Glutamatergic neuron (in vitro differentiated cells): ENCODE measurements around the gene HERPUD1. TPM values are rescaled to one million over a fixed set of nuclear protein-coding genes. Genes with fewer than 3 reads are reported as not detected.

Experiments used
- DNase-seq: peaks from one replicate; pipeline ENCODE4 v3.0.0; 2022
- H3K27ac Mint-ChIP-seq: one replicate; pipeline ENCODE4 v1.8.0; 2020; ENCODE audit warnings: mild to moderate bottlenecking, mixed read lengths, inconsistent platforms; ENCODE audit not compliant: unreplicated experiment
- H3K27me3 Mint-ChIP-seq: one replicate; pipeline ENCODE4 v1.8.0; 2020; ENCODE audit warnings: mild to moderate bottlenecking, moderate library complexity, mixed read lengths, inconsistent platforms; ENCODE audit not compliant: unreplicated experiment
- H3K36me3 Mint-ChIP-seq: one replicate; pipeline ENCODE4 v1.8.0; 2020; ENCODE audit warnings: mild to moderate bottlenecking, mixed read lengths, inconsistent platforms; ENCODE audit not compliant: unreplicated experiment
- H3K4me1 Mint-ChIP-seq: one replicate; pipeline ENCODE4 v1.8.0; 2020; ENCODE audit warnings: mild to moderate bottlenecking, low read depth, mixed read lengths, inconsistent platforms; ENCODE audit not compliant: unreplicated experiment
- H3K4me3 Mint-ChIP-seq: one replicate; pipeline ENCODE4 v1.8.0; 2020; ENCODE audit warnings: mild to moderate bottlenecking, mixed read lengths, inconsistent platforms; ENCODE audit not compliant: unreplicated experiment
- H3K9me3 Mint-ChIP-seq: one replicate; pipeline ENCODE4 v1.8.0; 2020; ENCODE audit warnings: mild to moderate bottlenecking, moderate library complexity, mixed read lengths, inconsistent platforms; ENCODE audit not compliant: unreplicated experiment
- CTCF ChIP-seq: fragments of 200-600 bp; sonication (generic); IDR thresholded peaks from one replicate; pipeline ENCODE4 v1.5.0; 2021; ENCODE audit not compliant: partially characterized antibody, unreplicated experiment
- total RNA-seq: library from RNA; stranded (reverse); fragmentation: NEBNext Ultra II Directional; extraction: Animal tissue kit (Norgen Biotek cat#: 25700); gene quantifications from one replicate; pipeline ENCODE4 v1.2.1, GENCODE V29; 2021; ENCODE audit not compliant: unreplicated experiment

The HERPUD1 gene
- total RNA-seq, 1 donor from 2014 or later, result 160 TPM

GRCh38 chr16:56941856-56942331, 10.0 kb downstream of the HERPUD1 start:
- peaks cover 8% of the 10 kb centered on the region for H3K36me3 Mint-ChIP-seq
- H3K27ac Mint-ChIP-seq, result no peak overlapping the region
- no peak for TF ChIP-seq CTCF
- no peaks in the 10 kb centered on the region for H3K9me3 Mint-ChIP-seq
- H3K4me3 Mint-ChIP-seq, result no peak overlapping the region
- H3K4me1 Mint-ChIP-seq, result no peaks in the 10 kb centered on the region
- DNase-seq, result no peak
- H3K27me3 Mint-ChIP-seq, result peaks cover 1% of the 10 kb centered on the region

- no peak for TF ChIP-seq CTCF
- Mint-ChIP-seq H3K27me3 (no peaks in the 10 kb centered on the region), H3K4me3 (no peak overlapping the region), H3K9me3 (no peaks in the 10 kb centered on the region), H3K27ac (no peak overlapping the region), H3K36me3 (peaks cover 4% of the 10 kb centered on the region), H3K4me1 (no peaks in the 10 kb centered on the region)
- DNase-seq, result no peak
These were observed 11.9 kb downstream of the HERPUD1 start for GRCh38 chr16:56943761-56944375.

DNA sequence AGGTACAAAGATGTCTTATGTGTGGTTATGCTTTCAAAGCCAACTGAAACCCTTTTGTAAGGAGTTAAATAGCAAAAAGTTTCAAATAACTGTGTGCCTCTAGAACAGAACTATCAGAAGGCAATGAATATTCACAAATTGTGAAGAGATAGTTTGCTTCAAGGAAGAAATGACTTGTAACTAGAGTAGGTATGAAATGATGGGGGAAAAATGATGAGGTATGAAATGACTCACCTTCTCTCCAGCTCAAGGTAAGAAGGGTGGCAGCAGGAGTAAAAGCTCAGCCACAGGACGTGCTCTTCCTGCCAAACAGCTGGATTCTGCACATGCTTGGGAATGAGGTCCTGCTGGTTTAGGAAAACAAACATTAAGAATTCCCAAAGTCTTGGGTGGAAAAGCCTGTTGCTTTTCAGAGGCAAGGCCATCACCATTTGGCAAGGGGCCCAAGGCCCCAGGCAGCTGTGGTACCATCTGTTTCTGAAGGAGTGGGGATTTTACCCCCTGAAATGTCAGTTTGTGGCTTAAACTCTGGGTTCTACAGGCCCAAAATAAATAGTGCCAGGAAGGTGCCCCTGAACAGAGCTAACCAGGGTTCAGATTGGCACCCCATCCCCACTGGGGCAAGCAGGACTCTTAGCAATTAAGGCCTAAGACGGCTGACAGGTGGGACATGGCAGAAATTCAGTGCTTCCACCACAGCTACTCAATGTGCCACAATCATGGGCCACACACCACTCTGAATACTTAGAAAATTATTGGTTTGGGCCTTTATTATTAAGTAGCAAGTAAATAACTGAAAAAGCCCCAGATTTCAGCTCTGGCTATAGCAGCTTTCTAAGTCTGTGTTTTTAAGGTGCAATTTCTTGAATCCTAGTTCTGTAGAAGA, 13.3 kb downstream of the HERPUD1 start:
- Mint-ChIP-seq H3K27ac (no peak overlapping the region), H3K9me3 (no peaks in the 10 kb centered on the region)

DNA sequence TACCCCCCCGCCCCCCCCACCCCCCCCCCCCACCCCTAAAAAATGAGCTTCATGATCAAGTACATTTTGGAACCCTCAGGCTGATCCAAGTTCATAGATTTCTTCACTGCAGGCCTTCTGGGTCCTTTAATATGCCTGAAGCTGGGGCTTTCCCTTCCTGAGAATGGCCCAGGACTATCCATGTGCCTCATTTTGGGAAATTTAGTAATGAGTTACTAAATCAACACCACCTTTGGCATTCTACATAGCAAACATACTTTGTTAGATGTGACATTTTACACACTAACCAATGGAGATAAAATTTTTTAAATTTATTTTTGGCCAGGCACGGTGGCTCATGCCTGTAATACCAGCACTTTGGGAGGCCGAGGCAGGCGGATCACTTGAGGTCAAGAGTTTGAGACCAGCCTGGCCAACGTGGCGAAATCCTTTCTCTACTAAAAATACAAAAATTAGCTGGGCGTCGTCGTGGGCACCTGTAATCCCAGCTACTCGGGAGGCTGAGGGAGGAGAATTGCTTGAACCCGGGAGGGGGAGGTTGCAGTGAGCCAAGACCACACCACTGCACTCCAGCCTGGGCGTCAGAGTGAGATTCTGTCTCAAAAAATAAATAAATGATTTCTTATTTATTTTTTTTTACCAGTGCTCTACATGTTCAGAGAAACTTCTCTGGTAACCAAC, 14.0 kb downstream of the HERPUD1 start:
- no peak for TF ChIP-seq CTCF
- Mint-ChIP-seq H3K36me3 (peaks cover 4% of the 10 kb centered on the region), H3K27me3 (peaks cover 4% of the 10 kb centered on the region), H3K4me1 (no peaks in the 10 kb centered on the region), H3K27ac (no peak overlapping the region), H3K9me3 (peaks cover 4% of the 10 kb centered on the region), H3K4me3 (no peak overlapping the region)
- DNase-seq, result no peak

More for the DNA sequence above, 13.3 kb downstream of the HERPUD1 start:
- Mint-ChIP-seq H3K36me3 (peaks cover 4% of the 10 kb centered on the region), H3K27me3 (no peaks in the 10 kb centered on the region), H3K4me1 (no peaks in the 10 kb centered on the region), H3K4me3 (no peak overlapping the region)
- no peak for DNase-seq
- no peak for TF ChIP-seq CTCF
